SK-N-SH (cell line): Measurements from ENCODE around the gene TRMT1. TPM values are rescaled to one million over a fixed set of nuclear protein-coding genes. Genes with fewer than 3 reads are reported as not detected.

Source experiments
- CTCF ChIA-PET: fragments of 300-600, 350-600 bp; formaldehyde crosslinking; extraction: SDS; loops from one replicate; lab custom pipeline; 2021; lab: Yijun Ruan, JAX
- POLR2A ChIA-PET: fragments of 350-600 bp; sonication (Branson Sonifier 250); formaldehyde crosslinking; extraction: SDS; loops from one replicate; lab custom pipeline; 2020; ENCODE audit warnings: antibody characterized with exemption, inconsistent platforms; lab: Yijun Ruan, JAX
- DNase-seq: peaks from one replicate; pipeline ENCODE4 v3.0.0; 2012
- H2AFZ ChIP-seq: fragments of 200-600 bp; sonication (generic); 2 replicates; pipeline ENCODE4 v1.8.1; 2016; ENCODE audit warnings: antibody characterized with exemption, mild to moderate bottlenecking, low read depth
- H3F3A ChIP-seq: fragments of 200-600 bp; sonication (generic); replicated peaks from 2 replicates; pipeline ENCODE3; 2016; ENCODE audit warnings: antibody characterized with exemption, mild to moderate bottlenecking; ENCODE audit not compliant: insufficient read depth
- H3K27ac ChIP-seq, 2 experiments: fragments of 200-500 bp in 1 of 2; fragments of 200-600 bp in 1 of 2; sonication (Bioruptor generic) in 1 of 2; sonication (generic), shearing (Covaris generic) in 1 of 2; 2 replicates each; pipeline versions ENCODE4 v1.5.1 to v1.6.1; 2014 to 2016; ENCODE audit warnings: low read depth in 2 of 2, inconsistent platforms in 1 of 2, low read length in 1 of 2, mild to moderate bottlenecking in 1 of 2, mixed read lengths in 1 of 2
- H3K27me3 ChIP-seq: fragments of 200-600 bp; sonication (generic), shearing (Covaris generic); 2 replicates; pipeline ENCODE4 v1.6.1; 2016; ENCODE audit warnings: mixed run types; ENCODE audit not compliant: insufficient read depth
- H3K36me3 ChIP-seq, 2 experiments: fragments of 200-500 bp in 1 of 2; fragments of 200-600 bp in 1 of 2; sonication (Bioruptor generic) in 1 of 2; sonication (generic) in 1 of 2; replicated peaks in 1 of 2; 2 replicates each; pipeline versions ENCODE3 to v1.5.1; 2014 to 2016; ENCODE audit warnings: low read length in 1 of 2, mild to moderate bottlenecking in 1 of 2; ENCODE audit not compliant: insufficient read depth in 2 of 2, control insufficient read depth in 1 of 2
- H3K4me1 ChIP-seq, 2 experiments: fragments of 200-500 bp in 1 of 2; fragments of 200-600 bp in 1 of 2; sonication (Bioruptor generic) in 1 of 2; sonication (generic), shearing (Covaris generic) in 1 of 2; 2 replicates each; pipeline versions ENCODE4 v1.5.1 to v1.6.1; 2014 to 2016; ENCODE audit warnings: low read depth in 1 of 2, low read length in 1 of 2, mixed run types in 1 of 2; ENCODE audit not compliant: insufficient read depth in 2 of 2, control insufficient read depth in 1 of 2
- H3K4me2 ChIP-seq: fragments of 200-600 bp; sonication (generic), shearing (Covaris generic); 2 replicates; pipeline ENCODE4 v1.6.1; 2017; ENCODE audit warnings: mixed run types
- H3K4me3 ChIP-seq, 2 experiments: fragments of 200-500 bp in 1 of 2; fragments of 200-600 bp in 1 of 2; sonication (Bioruptor generic) in 1 of 2; sonication (generic), shearing (Covaris generic) in 1 of 2; 2 replicates each; pipeline versions ENCODE4 v1.5.1 to v1.8.1; 2014 to 2016; ENCODE audit warnings: low read depth in 2 of 2, inconsistent platforms in 1 of 2, low read length in 1 of 2, mild to moderate bottlenecking in 1 of 2, mixed read lengths in 1 of 2, moderate library complexity in 1 of 2
- H3K79me2 ChIP-seq: fragments of 200-600 bp; sonication (generic); 2 replicates; pipeline ENCODE4 v1.8.1; 2017; ENCODE audit warnings: mild to moderate bottlenecking; ENCODE audit not compliant: insufficient read depth
- H3K9ac ChIP-seq: fragments of 200-600 bp; sonication (generic); 2 replicates; pipeline ENCODE4 v1.6.1; 2017; ENCODE audit warnings: mixed run types
- H3K9me2 ChIP-seq: fragments of 200-600 bp; sonication (generic); 2 replicates; pipeline ENCODE4 v1.6.1; 2017; ENCODE audit warnings: mixed run types
- H3K9me3 ChIP-seq: fragments of 200-600 bp; sonication (generic); 2 replicates; pipeline ENCODE4 v1.6.1; 2017; ENCODE audit warnings: mixed run types, mild to moderate bottlenecking, moderate library complexity
- H4K20me1 ChIP-seq: fragments of 200-600 bp; sonication (generic); 2 replicates; pipeline ENCODE4 v1.6.1; 2017; ENCODE audit warnings: mild to moderate bottlenecking, mixed run types; ENCODE audit not compliant: insufficient read depth
- EZH2phosphoT487 ChIP-seq: fragments of 200-600 bp; sonication (generic); IDR thresholded peaks from 2 replicates; pipeline ENCODE4 v1.6.1; 2017; ENCODE audit warnings: low read depth, mixed run types, mild to moderate bottlenecking, antibody characterized with exemption, moderate library complexity, borderline replicate concordance
- GABPA ChIP-seq: IDR thresholded peaks from 2 replicates; pipeline ENCODE4 v1.4.0; 2012; ENCODE audit warnings: low read depth, mild to moderate bottlenecking
- GATA2 ChIP-seq: sonication (generic); formaldehyde crosslinking; IDR thresholded peaks from 2 replicates; pipeline ENCODE4 v1.5.0; 2020; ENCODE audit warnings: mild to moderate bottlenecking, missing genetic modification reagents
- JUND ChIP-seq: IDR thresholded peaks from 2 replicates; pipeline ENCODE4 v1.4.0; 2012
- MAX ChIP-seq: IDR thresholded peaks from 2 replicates; pipeline ENCODE4 v1.4.0; 2012; ENCODE audit warnings: low read depth
- MEF2A ChIP-seq: IDR thresholded peaks from 2 replicates; pipeline ENCODE4 v1.4.0; 2012; ENCODE audit warnings: low read depth, borderline replicate concordance
- RAD21 ChIP-seq: IDR thresholded peaks from 2 replicates; pipeline ENCODE4 v1.6.1; 2012; ENCODE audit warnings: mild to moderate bottlenecking, low read length
- RCOR1 ChIP-seq: fragments of 150-350 bp; IDR thresholded peaks from 2 replicates; pipeline ENCODE4 v1.6.1; 2017; ENCODE audit warnings: antibody characterized with exemption, low read length
- SIN3A ChIP-seq: IDR thresholded peaks from 2 replicates; pipeline ENCODE4 v1.6.1; 2012; ENCODE audit warnings: low read depth, mild to moderate bottlenecking, low read length, moderate library complexity, borderline replicate concordance
- ZBTB33 ChIP-seq: IDR thresholded peaks from 2 replicates; pipeline ENCODE4 v1.4.0; 2012; ENCODE audit warnings: low read depth, borderline replicate concordance
- WGBS: methylation state at CpG from one replicate; pipeline ENCODE4 v1.1.6; 2017; ENCODE audit warnings: low lambda C conversion rate; 5-methylcytosine and 5-hydroxymethylcytosine counted together
- polyA plus RNA-seq, 3 experiments: library from polyadenylated mRNA; depleted of rRNA; stranded (reverse); fragments of >200 nt; gene quantifications; 2 replicates each; pipeline ENCODE4 v1.2.3, GENCODE V29; 2012

TRMT1 gene
- polyA plus RNA-seq, 1 of the 3 experiments (the other 2 are of a cell fraction) = 64.9 TPM

GRCh38 chr19:13072188-13072908 is 44.2 kb downstream of the TRMT1 start:
- ChIA-PET POLR2A (no interaction called here), CTCF (interaction anchor here (1.1 to 35.2 kb wide), 8 partner anchors 11 to 107 kb away, joined by 3 to 506 read pairs (median 12); no protein-coding TSS in a partner anchor)
- Histone ChIP-seq H3K4me3 (no peak overlapping the region), H3K9me2 (no peaks in the 10 kb centered on the region), H3K4me2 (no peak overlapping the region), H3F3A (no peaks in the 10 kb centered on the region), H3K27ac (peak overlapping the region in 1 of 2 experiments; percentile 54; a peak in 1 of 4 replicates), H3K9me3 (no peaks in the 10 kb centered on the region)
- TF ChIP-seq RAD21 (no peak), MAX (no peak), MEF2A (no peak), JUND (no peak), GABPA (no peak), ZBTB33 (no peak), RCOR1 (no peak), EZH2phosphoT487 (no peak), GATA2 (CRISPR knock-in tag) (no peak)
- TF ChIP-seq, all 33 proteins: peak for 0
- Histone ChIP-seq H3K4me1 (peaks cover 0 to 71% of the 10 kb centered on the region in 2 experiments; a peak in 1 of 4 replicates), H3K36me3 (peaks cover 0 to 24% of the 10 kb centered on the region in 2 experiments), H3K79me2 (peaks cover 8% of the 10 kb centered on the region; the same call in 1 of the 2 replicates), H2AFZ (no peak overlapping the region), H4K20me1 (no peaks in the 10 kb centered on the region), H3K27me3 (no peaks in the 10 kb centered on the region), H3K9ac (no peak overlapping the region)
- DNase-seq = no peak
- WGBS = 100% methylated on average over 2 of the region's 9 CpGs

GRCh38 chr19:13071444-13072187 is 44.9 kb downstream of the TRMT1 start:
- Histone ChIP-seq H2AFZ (no peak overlapping the region), H3K9me3 (no peaks in the 10 kb centered on the region), H3K9ac (no peak overlapping the region), H3K9me2 (no peaks in the 10 kb centered on the region), H3K27ac (peak overlapping the region in 1 of 2 experiments; percentile 54; a peak in 1 of 4 replicates), H3K4me1 (peaks cover 0 to 69% of the 10 kb centered on the region in 2 experiments; a peak in 1 of 4 replicates), H3K27me3 (no peaks in the 10 kb centered on the region), H3K4me3 (no peak overlapping the region), H3K36me3 (peaks cover 0 to 24% of the 10 kb centered on the region in 2 experiments), H3K4me2 (no peak overlapping the region), H3K79me2 (peaks cover 8% of the 10 kb centered on the region; the same call in 1 of the 2 replicates), H4K20me1 (no peaks in the 10 kb centered on the region), H3F3A (no peaks in the 10 kb centered on the region)
- 80% methylated on average over 7 of the region's 9 CpGs for WGBS
- ChIA-PET POLR2A (no interaction called here), CTCF (interaction anchor here (1.1 to 35.2 kb wide), 6 partner anchors 13 to 106 kb away, joined by 3 to 506 read pairs (median 22); partner anchors contain the start of gene DAND5)
- no peak for DNase-seq
- TF ChIP-seq ZBTB33 (no peak), SIN3A (no peak), MEF2A (no peak), JUND (no peak)
- TF ChIP-seq, all 33 proteins: peak for 0
